WTC11 (cell line): Measurements from ENCODE around the gene CUL2. TPM values are rescaled to one million over a fixed set of nuclear protein-coding genes. Genes with fewer than 3 reads are reported as not detected.
"Not testable (repeated sequence)": the region's sequence is repeated elsewhere in the genome, so short reads cannot be mapped to it uniquely, and the experiment has no call there.

ENCODE experiments used
- ATAC-seq: fragments of 200-7000 bp; cut with Tn5 transposase; 2 replicates; pipeline ENCODE4 v1.10.0; 2021; ENCODE audit warnings: mild to moderate bottlenecking, moderate library complexity
- CTCF ChIA-PET: fragments of 300-600 bp; sonication (Branson Sonifier 250); formaldehyde crosslinking; loops from one replicate; lab custom pipeline; 2021; ENCODE audit warnings: antibody characterized with exemption; lab: Charles Lee
- POLR2A ChIA-PET: fragments of 350-600 bp; sonication (Branson Sonifier 250); formaldehyde crosslinking; loops from one replicate; lab custom pipeline; 2021; ENCODE audit warnings: antibody characterized with exemption; lab: Charles Lee
- DNase-seq: peaks from one replicate; pipeline ENCODE4 v3.0.0; 2021; ENCODE audit warnings: low spot score
- H3K27ac Mint-ChIP-seq: 2 replicates; pipeline ENCODE4 v1.8.0; 2021; ENCODE audit warnings: mixed read lengths
- H3K27me3 Mint-ChIP-seq: 2 replicates; pipeline ENCODE4 v1.8.0; 2021; ENCODE audit warnings: low read depth, mild to moderate bottlenecking, moderate library complexity, mixed read lengths
- H3K36me3 Mint-ChIP-seq: 2 replicates; pipeline ENCODE4 v1.8.0; 2021; ENCODE audit warnings: mixed read lengths
- H3K4me1 Mint-ChIP-seq: 2 replicates; pipeline ENCODE4 v1.8.0; 2022; ENCODE audit warnings: mixed read lengths
- H3K4me3 Mint-ChIP-seq: 2 replicates; pipeline ENCODE4 v1.8.0; 2021; ENCODE audit warnings: mild to moderate bottlenecking, moderate library complexity, mixed read lengths
- H3K9me3 Mint-ChIP-seq: 2 replicates; pipeline ENCODE4 v1.8.0; 2021; ENCODE audit warnings: mixed read lengths
- CREM ChIP-seq: sonication (generic); formaldehyde crosslinking; IDR thresholded peaks from 2 replicates; pipeline ENCODE4 v1.8.1; 2022; ENCODE audit warnings: mild to moderate bottlenecking, missing genetic modification reagents, moderate library complexity
- ELF4 ChIP-seq: sonication (generic); formaldehyde crosslinking; IDR thresholded peaks from 2 replicates; pipeline ENCODE4 v1.8.1; 2022; ENCODE audit warnings: low read depth, mild to moderate bottlenecking, moderate library complexity, missing genetic modification reagents
- ESRRA ChIP-seq: sonication (generic); formaldehyde crosslinking; IDR thresholded peaks from 2 replicates; pipeline ENCODE4 v1.8.1; 2022; ENCODE audit warnings: mild to moderate bottlenecking, missing genetic modification reagents, borderline replicate concordance
- ETV6 ChIP-seq: sonication (generic); formaldehyde crosslinking; IDR thresholded peaks from 2 replicates; pipeline ENCODE4 v1.8.1; 2022; ENCODE audit warnings: mild to moderate bottlenecking, missing genetic modification reagents
- GABPB1 ChIP-seq: sonication (generic); formaldehyde crosslinking; IDR thresholded peaks from 2 replicates; pipeline ENCODE4 v1.8.1; 2023; ENCODE audit warnings: mild to moderate bottlenecking, missing genetic modification reagents
- HMGA2 ChIP-seq: fragments of 250-450 bp; sonication (Bioruptor Pico); IDR thresholded peaks from 2 replicates; pipeline ENCODE4 v1.4.0; 2021; ENCODE audit warnings: mild to moderate bottlenecking, moderate library complexity
- IRF2 ChIP-seq: sonication (generic); formaldehyde crosslinking; IDR thresholded peaks from 2 replicates; pipeline ENCODE4 v1.8.0; 2022; ENCODE audit warnings: low read depth, missing genetic modification reagents, borderline replicate concordance
- KAT7 ChIP-seq: sonication (generic); formaldehyde crosslinking; IDR thresholded peaks from 2 replicates; pipeline ENCODE4 v1.8.1; 2023; ENCODE audit warnings: missing genetic modification reagents, mild to moderate bottlenecking, borderline replicate concordance
- MXD4 ChIP-seq: fragments of 250-450 bp; sonication (Bioruptor Pico); IDR thresholded peaks from 2 replicates; pipeline ENCODE4 v1.8.0; 2021; ENCODE audit warnings: mild to moderate bottlenecking, moderate library complexity, borderline replicate concordance
- NFE2L1 ChIP-seq: sonication (generic); formaldehyde crosslinking; IDR thresholded peaks from 2 replicates; pipeline ENCODE4 v1.8.1; 2023; ENCODE audit warnings: missing genetic modification reagents
- NFYB ChIP-seq: sonication (generic); formaldehyde crosslinking; conservative IDR thresholded peaks from 2 replicates; pipeline ENCODE4 v1.8.0; 2022; ENCODE audit warnings: low read depth, missing genetic modification reagents
- NR1H2 ChIP-seq: sonication (generic); formaldehyde crosslinking; IDR thresholded peaks from 2 replicates; pipeline ENCODE4 v1.9.0; 2021; ENCODE audit warnings: mild to moderate bottlenecking, moderate library complexity, missing genetic modification reagents
- NR3C1 ChIP-seq: sonication (generic); formaldehyde crosslinking; conservative IDR thresholded peaks from 2 replicates; pipeline ENCODE4 v1.8.1; 2023; ENCODE audit warnings: low read depth, mild to moderate bottlenecking, missing genetic modification reagents
- PRRX2 ChIP-seq: fragments of 250-450 bp; sonication (Bioruptor Pico); IDR thresholded peaks from 2 replicates; pipeline ENCODE4 v1.8.0; 2021; ENCODE audit warnings: mild to moderate bottlenecking
- RELA ChIP-seq: sonication (generic); formaldehyde crosslinking; IDR thresholded peaks from 2 replicates; pipeline ENCODE4 v1.8.1; 2022; ENCODE audit warnings: missing genetic modification reagents, mild to moderate bottlenecking, borderline replicate concordance
- SMAD3 ChIP-seq: sonication (generic); formaldehyde crosslinking; IDR thresholded peaks from 2 replicates; pipeline ENCODE4 v1.8.0; 2022; ENCODE audit warnings: missing genetic modification reagents, mild to moderate bottlenecking, borderline replicate concordance
- ZNF121 ChIP-seq: sonication (generic); formaldehyde crosslinking; IDR thresholded peaks from 2 replicates; pipeline ENCODE4 v1.8.0; 2023; ENCODE audit warnings: missing genetic modification reagents
- ZNF317 ChIP-seq: sonication (generic); formaldehyde crosslinking; IDR thresholded peaks from 2 replicates; pipeline ENCODE4 v1.8.1; 2023; ENCODE audit warnings: low read depth, mild to moderate bottlenecking, moderate library complexity, missing genetic modification reagents, borderline replicate concordance
- ZNF396 ChIP-seq: fragments of 250-450 bp; sonication (Bioruptor Pico); IDR thresholded peaks from 2 replicates; pipeline ENCODE4 v1.8.0; 2021; ENCODE audit warnings: mild to moderate bottlenecking, moderate library complexity, borderline replicate concordance
- total RNA-seq: library from RNA; stranded (reverse); gene quantifications from 3 replicates; pipeline ENCODE4 v1.2.3, GENCODE V29; 2021
- TF ChIP-seq, protein P1 (sequence below): sonication (generic); formaldehyde crosslinking; IDR thresholded peaks from 2 replicates; pipeline ENCODE4 v1.8.1; 2023; ENCODE audit warnings: mild to moderate bottlenecking, missing genetic modification reagents
- TF ChIP-seq, protein P2 (sequence below): fragments of 200-600 bp; IDR thresholded peaks from 2 replicates; pipeline ENCODE4 v1.8.0; 2022; ENCODE audit warnings: antibody characterized with exemption
- TF ChIP-seq, protein P3 (sequence below): sonication (generic); formaldehyde crosslinking; IDR thresholded peaks from 2 replicates; pipeline ENCODE4 v1.8.1; 2022; ENCODE audit warnings: mild to moderate bottlenecking, moderate library complexity, missing genetic modification reagents
- TF ChIP-seq, protein P4 (sequence below): sonication (generic); formaldehyde crosslinking; conservative IDR thresholded peaks from 2 replicates; pipeline ENCODE4 v1.8.1; 2022; ENCODE audit warnings: mild to moderate bottlenecking, missing genetic modification reagents
- TF ChIP-seq, protein P5 (sequence below): sonication (generic); formaldehyde crosslinking; IDR thresholded peaks from 2 replicates; pipeline ENCODE4 v1.8.0; 2022; ENCODE audit warnings: mild to moderate bottlenecking, missing genetic modification reagents
- TF ChIP-seq, protein P6 (sequence below): fragments of 250-450 bp; sonication (Bioruptor Pico); IDR thresholded peaks from 2 replicates; pipeline ENCODE4 v1.8.0; 2021; ENCODE audit warnings: mild to moderate bottlenecking

CUL2 gene
- total RNA-seq, 1 experiment from 2014 or later, result 38.3 TPM

DNA sequence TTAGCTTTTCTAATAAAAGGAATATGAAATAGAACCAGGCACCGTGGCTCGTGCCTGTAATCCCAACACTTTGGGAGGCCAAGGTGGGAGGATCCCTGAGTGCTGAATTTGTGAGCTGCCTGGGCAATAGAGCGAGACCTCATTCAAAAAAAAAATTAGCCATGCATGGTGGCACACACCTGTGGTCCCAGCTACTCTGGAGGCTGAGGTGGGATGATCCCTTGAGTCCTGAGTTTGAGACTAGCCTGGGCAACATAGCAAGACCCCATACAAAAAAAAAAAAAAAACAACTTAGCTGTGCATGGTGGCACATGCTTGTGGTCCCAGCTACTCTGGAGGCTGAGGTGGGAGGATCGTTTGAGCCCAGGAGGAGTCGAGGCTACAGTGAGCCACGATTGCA lies 44.9 kb downstream of the CUL2 start:
- H3K4me3 Mint-ChIP-seq, H3K27ac Mint-ChIP-seq, POLR2A ChIA-PET, H3K27me3 Mint-ChIP-seq, ATAC-seq, DNase-seq: not testable (repeated sequence)
- H3K36me3 Mint-ChIP-seq, result peaks cover 35% of the 10 kb centered on the region
- CTCF ChIA-PET, result interaction anchor here (0.9 to 1.3 kb wide), 2 partner anchors 19 to 76 kb away, joined by 3 to 6 read pairs; no protein-coding TSS in a partner anchor
- TF ChIP-seq ZNF121, result peak; percentile 70; the same call in 1 of the 2 replicates
- TF ChIP-seq, all 79 proteins: peak for 1; not testable (repeated sequence) for 78
- not testable (repeated sequence) for H3K9me3 Mint-ChIP-seq
- H3K4me1 Mint-ChIP-seq, result peaks cover 19% of the 10 kb centered on the region

DNA sequence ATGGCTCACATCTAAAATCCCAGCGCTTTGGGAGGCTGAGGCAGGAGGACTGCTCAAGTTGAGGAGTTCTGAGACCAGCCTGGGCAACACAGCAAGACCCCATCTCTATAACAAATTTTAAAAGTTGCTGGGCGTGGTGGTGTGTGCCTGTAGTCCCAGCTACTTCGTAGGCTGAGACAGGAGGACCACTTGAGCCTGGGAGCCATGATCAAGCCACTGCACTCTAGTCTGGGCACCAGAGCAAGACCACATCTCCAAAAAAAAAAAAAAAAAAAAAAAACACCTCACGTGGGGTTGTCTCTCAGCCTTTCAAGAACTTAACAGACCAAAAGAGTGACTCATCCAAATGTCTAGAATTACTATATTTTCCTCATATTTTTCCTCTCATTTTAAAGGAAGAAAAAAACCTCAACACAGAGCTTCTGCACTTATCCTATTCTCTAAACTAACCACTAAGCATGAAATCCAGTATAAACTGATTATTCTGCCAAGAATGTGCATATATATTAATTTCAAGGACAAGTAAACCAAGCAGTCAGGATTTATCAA lies 46.3 kb downstream of the CUL2 start:
- H3K4me1 Mint-ChIP-seq, result peaks cover 20% of the 10 kb centered on the region
- CTCF ChIA-PET, result interaction anchor here (0.7 kb wide), 3 partner anchors 34 to 286 kb away, joined by 3 read pairs; no protein-coding TSS in a partner anchor
- no peak for TF ChIP-seq MXD4
- TF ChIP-seq IRF2 (CRISPR knock-in tag), result no peak
- TF ChIP-seq GABPB1, result no peak
- TF ChIP-seq NFE2L1 (CRISPR knock-in tag), result no peak
- TF ChIP-seq SMAD3 (CRISPR knock-in tag), result no peak
- TF ChIP-seq, protein P1, sequence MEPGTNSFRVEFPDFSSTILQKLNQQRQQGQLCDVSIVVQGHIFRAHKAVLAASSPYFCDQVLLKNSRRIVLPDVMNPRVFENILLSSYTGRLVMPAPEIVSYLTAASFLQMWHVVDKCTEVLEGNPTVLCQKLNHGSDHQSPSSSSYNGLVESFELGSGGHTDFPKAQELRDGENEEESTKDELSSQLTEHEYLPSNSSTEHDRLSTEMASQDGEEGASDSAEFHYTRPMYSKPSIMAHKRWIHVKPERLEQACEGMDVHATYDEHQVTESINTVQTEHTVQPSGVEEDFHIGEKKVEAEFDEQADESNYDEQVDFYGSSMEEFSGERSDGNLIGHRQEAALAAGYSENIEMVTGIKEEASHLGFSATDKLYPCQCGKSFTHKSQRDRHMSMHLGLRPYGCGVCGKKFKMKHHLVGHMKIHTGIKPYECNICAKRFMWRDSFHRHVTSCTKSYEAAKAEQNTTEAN (CRISPR knock-in tag), result no peak
- TF ChIP-seq, protein P2, sequence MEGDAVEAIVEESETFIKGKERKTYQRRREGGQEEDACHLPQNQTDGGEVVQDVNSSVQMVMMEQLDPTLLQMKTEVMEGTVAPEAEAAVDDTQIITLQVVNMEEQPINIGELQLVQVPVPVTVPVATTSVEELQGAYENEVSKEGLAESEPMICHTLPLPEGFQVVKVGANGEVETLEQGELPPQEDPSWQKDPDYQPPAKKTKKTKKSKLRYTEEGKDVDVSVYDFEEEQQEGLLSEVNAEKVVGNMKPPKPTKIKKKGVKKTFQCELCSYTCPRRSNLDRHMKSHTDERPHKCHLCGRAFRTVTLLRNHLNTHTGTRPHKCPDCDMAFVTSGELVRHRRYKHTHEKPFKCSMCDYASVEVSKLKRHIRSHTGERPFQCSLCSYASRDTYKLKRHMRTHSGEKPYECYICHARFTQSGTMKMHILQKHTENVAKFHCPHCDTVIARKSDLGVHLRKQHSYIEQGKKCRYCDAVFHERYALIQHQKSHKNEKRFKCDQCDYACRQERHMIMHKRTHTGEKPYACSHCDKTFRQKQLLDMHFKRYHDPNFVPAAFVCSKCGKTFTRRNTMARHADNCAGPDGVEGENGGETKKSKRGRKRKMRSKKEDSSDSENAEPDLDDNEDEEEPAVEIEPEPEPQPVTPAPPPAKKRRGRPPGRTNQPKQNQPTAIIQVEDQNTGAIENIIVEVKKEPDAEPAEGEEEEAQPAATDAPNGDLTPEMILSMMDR, result no peak
- no peak for TF ChIP-seq PRRX2
- TF ChIP-seq, protein P3, sequence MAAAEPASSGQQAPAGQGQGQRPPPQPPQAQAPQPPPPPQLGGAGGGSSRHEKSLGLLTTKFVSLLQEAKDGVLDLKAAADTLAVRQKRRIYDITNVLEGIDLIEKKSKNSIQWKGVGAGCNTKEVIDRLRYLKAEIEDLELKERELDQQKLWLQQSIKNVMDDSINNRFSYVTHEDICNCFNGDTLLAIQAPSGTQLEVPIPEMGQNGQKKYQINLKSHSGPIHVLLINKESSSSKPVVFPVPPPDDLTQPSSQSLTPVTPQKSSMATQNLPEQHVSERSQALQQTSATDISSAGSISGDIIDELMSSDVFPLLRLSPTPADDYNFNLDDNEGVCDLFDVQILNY (CRISPR knock-in tag), result no peak
- ATAC-seq (no peak), DNase-seq (no peak)
- H3K27me3 Mint-ChIP-seq, result no peaks in the 10 kb centered on the region
- POLR2A ChIA-PET, result interaction anchor here (0.7 kb wide), 1 partner anchor 48 kb away, joined by 7 read pairs; no protein-coding TSS in a partner anchor
- no peak overlapping the region for H3K27ac Mint-ChIP-seq
- no peak overlapping the region for H3K4me3 Mint-ChIP-seq
- H3K9me3 Mint-ChIP-seq, result no peaks in the 10 kb centered on the region
- H3K36me3 Mint-ChIP-seq, result peaks cover 33% of the 10 kb centered on the region

DNA sequence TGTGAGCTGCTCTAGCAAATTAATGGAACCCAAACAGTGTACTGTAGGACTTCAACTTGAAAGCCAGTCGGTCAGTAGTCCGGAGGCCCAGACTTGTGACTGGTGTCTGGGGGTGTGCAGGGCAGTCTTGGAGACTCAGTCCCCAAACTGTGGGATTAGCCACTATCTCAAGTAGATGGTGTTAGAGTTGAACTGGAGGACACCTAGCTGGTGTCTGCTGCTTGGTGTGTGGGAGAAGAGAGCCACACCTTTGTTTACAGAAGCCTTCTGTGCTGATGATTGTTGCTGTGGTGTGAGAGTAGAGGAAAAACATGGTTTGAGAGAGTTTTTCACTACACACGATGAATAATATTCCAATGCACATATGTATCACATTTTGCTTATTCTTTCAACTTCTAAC lies 47.4 kb downstream of the CUL2 start:
- CTCF ChIA-PET, result no interaction called here
- no peak overlapping the region for H3K27ac Mint-ChIP-seq
- TF ChIP-seq NFYB (CRISPR knock-in tag) (no peak), KAT7 (CRISPR knock-in tag) (no peak), ELF4 (CRISPR knock-in tag) (no peak), CREM (CRISPR knock-in tag) (no peak), NR1H2 (no peak), RELA (CRISPR knock-in tag) (no peak), ETV6 (CRISPR knock-in tag) (no peak), HMGA2 (CRISPR knock-in tag) (no peak), NR3C1 (CRISPR knock-in tag) (no peak), ZNF317 (CRISPR knock-in tag) (no peak), ZNF396 (no peak), ESRRA (CRISPR knock-in tag) (no peak)
- TF ChIP-seq, protein P4, sequence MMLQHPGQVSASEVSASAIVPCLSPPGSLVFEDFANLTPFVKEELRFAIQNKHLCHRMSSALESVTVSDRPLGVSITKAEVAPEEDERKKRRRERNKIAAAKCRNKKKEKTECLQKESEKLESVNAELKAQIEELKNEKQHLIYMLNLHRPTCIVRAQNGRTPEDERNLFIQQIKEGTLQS (CRISPR knock-in tag), result no peak
- TF ChIP-seq, protein P3 (CRISPR knock-in tag), result no peak
- TF ChIP-seq, protein P5, sequence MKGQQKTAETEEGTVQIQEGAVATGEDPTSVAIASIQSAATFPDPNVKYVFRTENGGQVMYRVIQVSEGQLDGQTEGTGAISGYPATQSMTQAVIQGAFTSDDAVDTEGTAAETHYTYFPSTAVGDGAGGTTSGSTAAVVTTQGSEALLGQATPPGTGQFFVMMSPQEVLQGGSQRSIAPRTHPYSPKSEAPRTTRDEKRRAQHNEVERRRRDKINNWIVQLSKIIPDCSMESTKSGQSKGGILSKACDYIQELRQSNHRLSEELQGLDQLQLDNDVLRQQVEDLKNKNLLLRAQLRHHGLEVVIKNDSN (CRISPR knock-in tag), result no peak
- TF ChIP-seq, protein P6, sequence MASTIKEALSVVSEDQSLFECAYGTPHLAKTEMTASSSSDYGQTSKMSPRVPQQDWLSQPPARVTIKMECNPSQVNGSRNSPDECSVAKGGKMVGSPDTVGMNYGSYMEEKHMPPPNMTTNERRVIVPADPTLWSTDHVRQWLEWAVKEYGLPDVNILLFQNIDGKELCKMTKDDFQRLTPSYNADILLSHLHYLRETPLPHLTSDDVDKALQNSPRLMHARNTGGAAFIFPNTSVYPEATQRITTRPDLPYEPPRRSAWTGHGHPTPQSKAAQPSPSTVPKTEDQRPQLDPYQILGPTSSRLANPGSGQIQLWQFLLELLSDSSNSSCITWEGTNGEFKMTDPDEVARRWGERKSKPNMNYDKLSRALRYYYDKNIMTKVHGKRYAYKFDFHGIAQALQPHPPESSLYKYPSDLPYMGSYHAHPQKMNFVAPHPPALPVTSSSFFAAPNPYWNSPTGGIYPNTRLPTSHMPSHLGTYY (CRISPR knock-in tag), result no peak

More for the DNA sequence above, 47.4 kb downstream of the CUL2 start:
- peaks cover 20% of the 10 kb centered on the region for H3K4me1 Mint-ChIP-seq
- ATAC-seq (no peak), DNase-seq (no peak)
- H3K27me3 Mint-ChIP-seq, result no peaks in the 10 kb centered on the region
- H3K36me3 Mint-ChIP-seq, result peaks cover 27% of the 10 kb centered on the region
- POLR2A ChIA-PET, result no interaction called here
- no peak overlapping the region for H3K4me3 Mint-ChIP-seq
- H3K9me3 Mint-ChIP-seq, result no peaks in the 10 kb centered on the region
